ENCODE measurements around the gene TMEM132C. TPM values are rescaled to one million over a fixed set of nuclear protein-coding genes. Genes with fewer than 3 reads are reported as not detected.
A peak's percentile ranks its signal among the peaks of the same experiment; 100 is the strongest.

TMEM132C gene
- total RNA-seq, 1 donor from 2014 or later: 3.9 TPM

DNA sequence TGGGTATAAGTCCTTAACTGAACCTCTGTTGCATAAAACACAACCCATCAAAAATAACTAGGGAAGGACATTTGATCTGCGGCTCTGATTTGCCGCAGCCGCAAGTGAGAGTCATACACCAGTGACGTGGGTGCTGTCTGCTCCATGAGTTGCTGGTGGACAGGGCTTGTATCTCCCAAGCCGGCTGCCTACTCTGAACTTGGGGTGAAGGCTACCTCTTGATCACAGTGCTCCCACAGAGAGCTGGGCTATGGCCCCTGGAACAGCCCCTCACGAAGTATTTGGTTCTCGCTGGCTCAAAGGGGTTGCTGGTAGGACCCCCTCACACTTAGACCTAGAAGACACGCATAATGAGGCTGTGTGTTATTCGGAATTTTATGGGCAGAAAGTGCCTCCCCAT lies 118.8 kb downstream of the TMEM132C start:
- Histone ChIP-seq H3K27me3 (peaks cover 61% of the 10 kb centered on the region), H3F3A (ENCODE audit: low read depth) (peaks cover 41% of the 10 kb centered on the region), H3K36me3 (no peaks in the 10 kb centered on the region), H4K20me1 (ENCODE audit: low read depth) (peaks cover 17% of the 10 kb centered on the region), H3K79me2 (ENCODE audit: low read depth) (no peaks in the 10 kb centered on the region), H3K27ac (no peak overlapping the region), H3K4me3 (no peak overlapping the region), H3K9me3 (ENCODE audit: low read depth) (no peaks in the 10 kb centered on the region), H3K4me2 (no peak overlapping the region), H3K4me1 (peaks cover 37% of the 10 kb centered on the region), H3K9ac (no peak overlapping the region), H2AFZ (replicated peaks) (no peak overlapping the region)
- Mint-ChIP-seq H3K4me1 (peaks cover 73% of the 10 kb centered on the region), H3K27me3 (ENCODE audit: insufficient read depth, low read depth) (peaks cover 6% of the 10 kb centered on the region), H3K4me3 (no peak overlapping the region), H3K36me3 (peaks cover 26% of the 10 kb centered on the region), H3K9me3 (no peaks in the 10 kb centered on the region), H3K27ac (peak overlapping the region; percentile 29)
- no peak for TF ChIP-seq EZH2 (IDR thresholded peaks at IDR 0.05)
- no peak for TF ChIP-seq EZH2phosphoT487 (IDR thresholded peaks at IDR 0.05)
- TF ChIP-seq, protein P1, sequence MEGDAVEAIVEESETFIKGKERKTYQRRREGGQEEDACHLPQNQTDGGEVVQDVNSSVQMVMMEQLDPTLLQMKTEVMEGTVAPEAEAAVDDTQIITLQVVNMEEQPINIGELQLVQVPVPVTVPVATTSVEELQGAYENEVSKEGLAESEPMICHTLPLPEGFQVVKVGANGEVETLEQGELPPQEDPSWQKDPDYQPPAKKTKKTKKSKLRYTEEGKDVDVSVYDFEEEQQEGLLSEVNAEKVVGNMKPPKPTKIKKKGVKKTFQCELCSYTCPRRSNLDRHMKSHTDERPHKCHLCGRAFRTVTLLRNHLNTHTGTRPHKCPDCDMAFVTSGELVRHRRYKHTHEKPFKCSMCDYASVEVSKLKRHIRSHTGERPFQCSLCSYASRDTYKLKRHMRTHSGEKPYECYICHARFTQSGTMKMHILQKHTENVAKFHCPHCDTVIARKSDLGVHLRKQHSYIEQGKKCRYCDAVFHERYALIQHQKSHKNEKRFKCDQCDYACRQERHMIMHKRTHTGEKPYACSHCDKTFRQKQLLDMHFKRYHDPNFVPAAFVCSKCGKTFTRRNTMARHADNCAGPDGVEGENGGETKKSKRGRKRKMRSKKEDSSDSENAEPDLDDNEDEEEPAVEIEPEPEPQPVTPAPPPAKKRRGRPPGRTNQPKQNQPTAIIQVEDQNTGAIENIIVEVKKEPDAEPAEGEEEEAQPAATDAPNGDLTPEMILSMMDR (IDR thresholded peaks at IDR 0.05): no peak
- DNase-seq (ENCODE audit: low spot score): no peak

DNA sequence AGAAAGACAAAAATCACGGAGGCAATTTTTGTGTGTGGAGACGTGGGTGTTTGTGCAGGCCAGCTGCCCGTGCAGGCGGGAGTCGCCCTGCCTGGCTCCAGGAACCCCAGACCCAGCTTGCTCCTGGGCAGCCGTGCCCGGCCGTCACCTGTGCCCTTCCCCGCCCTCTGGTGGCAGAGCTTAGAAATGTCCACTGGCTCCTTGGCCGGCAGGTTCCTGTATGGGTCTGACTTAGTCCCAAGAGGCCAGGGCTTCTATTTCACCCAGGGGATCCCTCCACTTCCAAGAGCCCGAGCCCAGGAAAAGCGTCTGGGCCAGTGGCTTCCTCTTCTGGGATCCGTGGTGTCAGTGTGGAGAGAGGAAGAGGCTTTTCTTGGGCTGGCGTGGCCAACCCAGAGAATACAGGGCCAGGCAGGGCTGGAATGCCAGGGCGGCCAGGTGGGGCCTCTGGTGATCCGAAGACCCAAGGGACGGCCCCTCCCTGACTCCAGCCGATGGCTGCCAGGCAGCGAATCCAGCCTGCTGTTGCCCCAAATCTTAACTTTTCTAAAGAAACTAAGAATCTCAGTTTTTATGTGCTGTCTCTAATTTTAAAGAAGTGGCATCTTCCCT lies 120.9 kb downstream of the TMEM132C start:
- Histone ChIP-seq H3K36me3 (no peaks in the 10 kb centered on the region), H2AFZ (replicated peaks) (no peak overlapping the region), H3K4me1 (peaks cover 21% of the 10 kb centered on the region), H3K27me3 (peaks cover 40% of the 10 kb centered on the region), H3K9me3 (ENCODE audit: low read depth) (no peaks in the 10 kb centered on the region), H3K4me2 (no peak overlapping the region), H3K79me2 (ENCODE audit: low read depth) (no peaks in the 10 kb centered on the region), H3K4me3 (no peak overlapping the region), H3F3A (ENCODE audit: low read depth) (peaks cover 20% of the 10 kb centered on the region), H3K9ac (no peak overlapping the region), H4K20me1 (ENCODE audit: low read depth) (peaks cover 6% of the 10 kb centered on the region), H3K27ac (no peak overlapping the region)
- TF ChIP-seq EZH2 (IDR thresholded peaks at IDR 0.05) (no peak), EZH2phosphoT487 (IDR thresholded peaks at IDR 0.05) (no peak)
- TF ChIP-seq, protein P1 (IDR thresholded peaks at IDR 0.05): peak; percentile 79
- peaks cover 65% of the 10 kb centered on the region for H3K4me1 Mint-ChIP-seq
- DNase-seq (ENCODE audit: low spot score): peak; percentile 81
- H3K9me3 Mint-ChIP-seq: no peaks in the 10 kb centered on the region
- H3K36me3 Mint-ChIP-seq: peaks cover 36% of the 10 kb centered on the region
- peak overlapping the region; percentile 90 for H3K27ac Mint-ChIP-seq
- no peak overlapping the region for H3K4me3 Mint-ChIP-seq
- peaks cover 6% of the 10 kb centered on the region for H3K27me3 Mint-ChIP-seq (ENCODE audit: insufficient read depth, low read depth)

DNA sequence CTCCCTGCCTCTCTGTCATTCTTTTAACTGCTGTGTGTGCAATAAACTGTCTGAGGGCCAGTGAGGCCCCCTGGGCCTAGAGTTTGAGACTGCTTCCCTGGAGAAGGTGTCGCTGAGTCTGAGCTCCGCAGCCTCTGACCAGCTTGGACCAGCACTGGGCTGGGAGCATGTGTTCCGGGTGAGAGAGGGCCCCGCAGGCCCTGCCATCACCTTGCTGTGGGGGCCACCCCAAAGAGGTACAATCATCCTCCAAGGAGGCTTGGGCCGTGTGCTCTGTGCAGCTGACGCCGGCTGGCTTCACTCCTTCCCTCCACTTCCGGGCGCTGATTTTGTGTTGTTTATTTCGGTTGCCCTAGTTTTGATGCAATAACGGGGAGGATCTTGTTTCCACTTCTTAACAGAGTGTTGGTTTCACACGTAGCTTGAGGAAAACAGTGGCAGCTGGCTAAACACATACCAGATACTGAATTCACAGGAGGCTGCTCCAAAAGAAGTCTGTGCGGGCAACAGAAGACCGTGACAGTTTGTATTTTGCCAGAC lies 121.6 kb downstream of the TMEM132C start:
- H2AFZ ChIP-seq (replicated peaks): no peak overlapping the region
- H3K4me1 ChIP-seq: peaks cover 18% of the 10 kb centered on the region
- peaks cover 41% of the 10 kb centered on the region for H3K36me3 Mint-ChIP-seq
- H3K9me3 Mint-ChIP-seq: no peaks in the 10 kb centered on the region
- DNase-seq (ENCODE audit: low spot score): no peak
- H3F3A ChIP-seq (ENCODE audit: low read depth): peaks cover 16% of the 10 kb centered on the region
- H3K4me3 ChIP-seq: no peak overlapping the region
- H3K79me2 ChIP-seq (ENCODE audit: low read depth): no peaks in the 10 kb centered on the region
- peaks cover 59% of the 10 kb centered on the region for H3K4me1 Mint-ChIP-seq
- H3K4me3 Mint-ChIP-seq: no peak overlapping the region
- H3K9me3 ChIP-seq (ENCODE audit: low read depth): no peaks in the 10 kb centered on the region
- H3K27ac ChIP-seq: no peak overlapping the region
- no peak overlapping the region for H3K4me2 ChIP-seq
- H3K27me3 Mint-ChIP-seq (ENCODE audit: insufficient read depth, low read depth): peaks cover 6% of the 10 kb centered on the region
- peaks cover 6% of the 10 kb centered on the region for H4K20me1 ChIP-seq (ENCODE audit: low read depth)
- TF ChIP-seq, protein P1 (IDR thresholded peaks at IDR 0.05): no peak
- TF ChIP-seq EZH2 (IDR thresholded peaks at IDR 0.05) (no peak), EZH2phosphoT487 (IDR thresholded peaks at IDR 0.05) (no peak)
- peak overlapping the region; percentile 90 for H3K27ac Mint-ChIP-seq
- H3K27me3 ChIP-seq: peaks cover 37% of the 10 kb centered on the region
- no peaks in the 10 kb centered on the region for H3K36me3 ChIP-seq
- H3K9ac ChIP-seq: no peak overlapping the region
